Lower leg skin (tissue), 3 donors: Measurements from ENCODE around the gene ARHGEF11.

Experiments used
- POLR2A ChIP-seq, 2 donors: fragments of 450-650 bp; IDR thresholded peaks; one replicate each; pipeline ENCODE4 v1.6.1; 2016 to 2017; ENCODE audit warnings: antibody characterized with exemption in 2 of 2, mild to moderate bottlenecking in 1 of 2, moderate library complexity in 1 of 2
- TF ChIP-seq, protein P1 (sequence below), 3 donors: fragments of 450-650 bp; IDR thresholded peaks; one replicate each; pipeline ENCODE4 v1.5.1; 2016; ENCODE audit warnings: antibody characterized with exemption in 3 of 3, mild to moderate bottlenecking in 3 of 3, moderate library complexity in 2 of 3

DNA sequence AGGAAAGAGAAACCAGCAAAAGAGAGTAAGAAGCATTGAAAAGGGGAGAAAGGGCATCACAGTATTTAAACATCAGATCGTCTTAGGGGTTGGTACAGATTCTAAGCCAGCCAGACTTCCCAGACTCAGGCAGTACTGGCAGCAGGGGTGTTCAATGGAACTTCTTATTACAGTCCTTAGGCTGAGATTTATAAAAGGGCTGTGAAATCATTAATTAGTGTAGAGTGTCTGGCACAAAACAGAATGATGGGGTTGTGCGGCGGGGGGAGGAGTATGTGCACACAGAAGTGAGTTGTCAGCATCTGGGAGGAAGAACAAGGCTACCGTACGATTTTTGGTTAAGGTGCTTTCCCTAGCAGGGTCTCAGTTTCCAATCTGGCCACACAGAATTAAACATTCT, 38.2 kb downstream of the ARHGEF11 start:
- TF ChIP-seq, protein P1, sequence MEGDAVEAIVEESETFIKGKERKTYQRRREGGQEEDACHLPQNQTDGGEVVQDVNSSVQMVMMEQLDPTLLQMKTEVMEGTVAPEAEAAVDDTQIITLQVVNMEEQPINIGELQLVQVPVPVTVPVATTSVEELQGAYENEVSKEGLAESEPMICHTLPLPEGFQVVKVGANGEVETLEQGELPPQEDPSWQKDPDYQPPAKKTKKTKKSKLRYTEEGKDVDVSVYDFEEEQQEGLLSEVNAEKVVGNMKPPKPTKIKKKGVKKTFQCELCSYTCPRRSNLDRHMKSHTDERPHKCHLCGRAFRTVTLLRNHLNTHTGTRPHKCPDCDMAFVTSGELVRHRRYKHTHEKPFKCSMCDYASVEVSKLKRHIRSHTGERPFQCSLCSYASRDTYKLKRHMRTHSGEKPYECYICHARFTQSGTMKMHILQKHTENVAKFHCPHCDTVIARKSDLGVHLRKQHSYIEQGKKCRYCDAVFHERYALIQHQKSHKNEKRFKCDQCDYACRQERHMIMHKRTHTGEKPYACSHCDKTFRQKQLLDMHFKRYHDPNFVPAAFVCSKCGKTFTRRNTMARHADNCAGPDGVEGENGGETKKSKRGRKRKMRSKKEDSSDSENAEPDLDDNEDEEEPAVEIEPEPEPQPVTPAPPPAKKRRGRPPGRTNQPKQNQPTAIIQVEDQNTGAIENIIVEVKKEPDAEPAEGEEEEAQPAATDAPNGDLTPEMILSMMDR (IDR thresholded peaks at IDR 0.05): no peak
- no peak for TF ChIP-seq POLR2A (IDR thresholded peaks at IDR 0.05)
